ENCODE results near the gene ITIH4.

Gene ITIH4

GRCh38 chr3:52848617-52849016 is 18.1 kb upstream of the ITIH4 start:
- peak; percentile 74 for DNase-seq (ENCODE audit: low read depth)

DNA sequence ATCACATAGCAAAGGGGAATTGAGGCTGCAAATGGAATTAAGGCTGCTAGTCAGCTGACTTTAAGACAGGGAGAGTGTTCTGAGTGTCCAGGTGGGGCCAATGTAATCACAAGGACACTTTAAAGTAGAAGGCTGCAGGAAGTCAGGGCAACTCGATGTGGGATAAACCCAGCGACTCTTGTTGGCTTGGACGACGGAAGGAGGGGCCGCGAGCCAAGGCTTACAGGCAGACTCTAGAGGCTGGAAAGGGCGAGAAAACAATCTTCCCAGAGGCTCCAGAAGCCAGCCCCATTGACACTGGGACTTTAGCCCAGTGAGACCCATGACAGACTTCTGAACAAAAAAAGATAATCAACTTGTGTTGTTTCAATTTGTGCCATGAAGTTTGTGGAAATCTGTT is 17.3 kb upstream of the ITIH4 start:
- DNase-seq (ENCODE audit: low read depth): no peak

GRCh38 chr3:52847241-52847640 is 16.8 kb upstream of the ITIH4 start:
- no peak for DNase-seq (ENCODE audit: low read depth)

GRCh38 chr3:52846432-52846965 is 16.0 kb upstream of the ITIH4 start:
- DNase-seq (ENCODE audit: low read depth): no peak

DNA sequence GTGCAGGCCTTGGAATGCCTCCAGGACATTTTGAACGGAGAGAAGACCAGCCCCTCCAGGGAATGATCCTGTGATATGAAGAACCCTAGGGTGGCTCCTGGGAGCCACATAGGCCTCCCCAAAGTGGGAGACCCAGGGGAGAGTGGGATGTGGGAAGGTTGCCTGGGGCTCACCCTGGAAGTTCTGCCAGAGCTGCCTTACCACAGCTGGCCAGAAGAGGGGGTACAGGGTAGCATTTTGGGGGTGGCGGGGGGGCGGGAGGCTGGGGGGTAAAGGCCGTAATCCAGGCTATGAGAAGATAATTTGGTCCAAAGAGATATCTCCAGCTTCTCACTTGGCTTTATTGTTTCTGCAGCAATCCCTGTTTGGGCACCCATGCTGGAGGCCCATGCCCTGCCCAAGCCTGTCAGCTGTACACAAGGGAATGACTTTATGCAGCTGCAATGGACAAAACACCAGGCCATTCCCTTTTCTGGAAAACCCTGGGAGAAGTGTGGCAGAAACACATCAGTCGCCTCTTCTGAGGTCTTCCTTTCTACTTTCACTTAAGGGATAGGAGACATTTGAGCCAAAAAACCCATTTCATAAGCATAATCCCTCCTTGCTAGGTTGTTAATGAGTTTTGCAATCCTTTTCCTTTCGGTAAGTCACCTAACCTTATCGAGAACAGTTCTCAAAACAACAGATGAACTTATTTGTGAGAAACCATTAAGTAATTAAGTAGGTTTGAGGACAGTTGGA is 15.4 kb upstream of the ITIH4 start:
- no peak for DNase-seq (ENCODE audit: low read depth)

- DNase-seq (ENCODE audit: low read depth): peak; percentile 36
These were observed 14.7 kb upstream of the ITIH4 start for GRCh38 chr3:52845157-52845556.

- DNase-seq (ENCODE audit: low read depth): no peak
These were observed 14.0 kb upstream of the ITIH4 start for GRCh38 chr3:52844290-52844975.

GRCh38 chr3:52843881-52844280 is 13.4 kb upstream of the ITIH4 start:
- no peak for DNase-seq (ENCODE audit: low read depth)

GRCh38 chr3:52843108-52843865 is 12.8 kb upstream of the ITIH4 start:
- DNase-seq (ENCODE audit: low read depth): no peak

- no peak for DNase-seq (ENCODE audit: low read depth)
These were observed 12.0 kb upstream of the ITIH4 start for GRCh38 chr3:52842424-52842823.

DNA sequence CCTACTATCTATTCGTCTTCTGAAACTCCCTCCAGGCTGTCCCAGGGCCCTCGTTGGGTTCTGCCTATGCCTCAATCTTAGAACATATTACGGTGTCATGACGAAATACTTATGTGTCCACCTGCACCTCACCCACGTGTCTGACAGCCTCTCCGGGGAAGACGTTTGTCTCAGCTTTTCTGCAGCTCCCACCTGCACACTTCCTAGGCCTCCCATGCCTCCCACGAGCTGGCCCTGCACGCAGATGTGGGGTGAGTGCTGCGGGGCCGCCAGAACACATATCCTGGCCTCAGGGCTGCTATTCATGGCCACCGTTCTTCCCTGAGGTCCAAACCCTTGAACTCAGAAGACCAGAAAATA is 11.5 kb upstream of the ITIH4 start:
- DNase-seq (ENCODE audit: low read depth): no peak

DNA sequence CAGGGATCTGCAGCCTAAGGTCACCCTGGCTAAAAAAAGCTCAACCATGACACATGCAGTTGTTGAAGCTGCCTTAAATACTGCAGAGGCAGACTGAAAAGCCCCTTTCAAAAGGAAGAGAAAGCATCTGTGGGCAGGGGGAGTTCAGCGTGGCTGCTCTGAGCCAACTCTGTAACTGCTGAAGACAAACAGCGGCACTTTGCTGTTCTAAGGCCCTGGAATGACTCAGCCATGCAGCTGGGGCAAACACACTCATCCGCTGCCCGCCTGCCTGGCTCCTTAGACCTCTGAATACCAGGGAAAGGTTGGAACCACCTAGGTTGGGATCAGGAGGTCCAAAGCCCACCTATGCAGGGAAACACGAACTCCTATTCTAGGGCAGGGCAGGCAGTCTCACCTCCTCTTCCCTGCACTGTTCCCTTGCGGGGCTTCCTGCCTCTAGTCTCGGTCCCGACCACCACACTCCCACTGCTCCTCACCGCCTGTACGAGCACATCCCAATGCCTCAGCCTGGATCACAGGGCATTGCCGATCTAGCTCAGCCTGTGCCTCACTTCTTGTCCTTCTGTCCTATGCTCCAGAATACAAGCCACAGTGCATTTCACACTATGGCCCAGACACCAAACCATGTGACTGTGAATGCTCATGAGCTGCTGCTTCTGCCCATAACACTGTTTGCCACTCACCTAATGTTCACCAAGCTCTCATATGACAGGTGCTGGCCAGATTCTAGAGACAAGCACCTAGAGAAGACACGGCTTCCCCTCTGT is 10.9 kb upstream of the ITIH4 start:
- no peak for DNase-seq (ENCODE audit: low read depth)

DNA sequence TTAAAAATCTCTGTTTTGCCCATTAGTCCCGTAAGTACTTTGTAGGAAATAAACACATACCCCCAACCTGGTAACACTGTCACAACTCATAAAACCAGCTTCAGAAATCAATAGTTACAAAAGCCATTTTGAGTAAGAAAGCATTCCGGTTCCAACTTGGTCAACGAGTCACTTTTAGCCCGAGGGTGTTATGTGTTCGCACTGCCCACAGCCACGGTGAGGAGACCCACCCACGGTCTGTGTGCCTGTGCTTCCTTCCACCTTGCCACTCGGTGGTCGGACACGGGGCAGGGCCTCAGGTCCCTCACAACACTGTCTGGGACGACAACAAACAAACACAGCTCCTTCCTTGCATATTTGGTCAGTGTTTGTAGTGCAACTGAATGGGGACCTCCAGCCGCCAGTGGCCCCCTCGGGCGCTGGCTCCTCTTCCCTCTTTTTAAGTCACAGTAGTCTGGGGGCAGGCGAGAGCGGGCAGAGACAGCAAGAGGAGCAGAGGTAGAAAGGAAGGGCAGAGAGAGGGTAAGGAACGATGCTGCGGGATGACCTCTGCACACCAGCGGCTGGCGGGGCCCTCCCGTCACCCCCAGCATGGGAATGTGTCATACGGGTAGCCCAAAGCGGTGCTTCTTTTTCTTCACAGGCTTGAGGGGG is 9.5 kb upstream of the ITIH4 start:
- no peak for DNase-seq (ENCODE audit: low read depth)

GRCh38 chr3:52839268-52839575 is 8.8 kb upstream of the ITIH4 start:
- no peak for DNase-seq (ENCODE audit: low read depth)

DNA sequence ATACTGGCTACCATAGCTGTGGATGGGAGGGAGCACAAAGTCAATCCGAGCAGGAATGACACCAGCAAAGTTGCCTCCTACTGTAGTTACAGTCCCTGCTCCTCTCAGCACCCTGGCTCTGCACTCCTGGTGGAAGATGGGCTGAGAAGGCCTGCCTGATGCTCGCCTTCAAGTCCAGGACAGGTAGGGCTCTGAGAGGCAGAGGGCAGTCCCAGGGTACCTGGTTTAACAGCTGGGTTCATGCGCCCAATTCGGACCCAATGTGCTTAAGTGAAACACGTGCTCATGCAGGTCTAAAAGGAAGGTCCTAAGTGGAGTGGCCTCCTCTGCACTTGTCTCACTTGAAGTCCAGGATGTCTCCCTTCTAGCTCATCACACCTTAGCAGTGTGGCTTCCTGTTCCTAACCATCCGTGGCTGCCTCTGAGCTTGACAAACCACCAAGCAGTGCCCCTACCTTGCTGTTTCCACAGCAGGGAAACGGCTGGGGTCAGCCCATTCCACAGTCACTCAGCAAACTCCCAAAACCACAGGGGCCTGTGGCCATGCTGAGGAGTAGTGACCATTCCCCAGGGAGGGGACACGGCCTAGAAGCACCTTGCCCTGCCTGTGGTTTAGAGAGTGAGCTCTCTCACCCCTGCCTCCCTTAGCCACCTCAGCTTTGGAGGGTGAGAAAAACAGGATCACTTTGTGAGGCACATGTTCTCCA is 8.2 kb upstream of the ITIH4 start:
- DNase-seq (ENCODE audit: low read depth): no peak

DNA sequence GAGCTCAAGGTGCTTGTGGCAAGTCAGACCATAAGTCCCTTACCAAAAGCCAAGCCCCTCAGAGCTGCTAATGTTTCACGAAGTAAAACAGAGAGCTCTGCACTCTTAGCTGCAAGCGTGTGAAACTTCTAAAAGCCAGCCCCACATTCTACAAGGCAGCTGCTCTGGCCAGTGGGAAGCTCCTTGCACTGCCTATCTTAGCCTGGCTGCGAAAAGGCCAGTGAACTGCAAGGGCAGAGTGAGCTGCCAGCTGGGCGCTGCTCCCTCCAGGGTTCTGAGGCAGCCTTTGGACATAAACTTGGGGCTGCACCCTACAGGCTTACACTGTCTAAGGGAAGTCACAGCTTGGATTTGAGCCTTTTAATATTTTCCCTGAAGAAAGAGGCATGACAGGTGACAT is 6.5 kb upstream of the ITIH4 start:
- DNase-seq (ENCODE audit: low read depth): no peak

GRCh38 chr3:52836471-52836845 is 6.0 kb upstream of the ITIH4 start:
- no peak for DNase-seq (ENCODE audit: low read depth)

GRCh38 chr3:52835766-52836470 is 5.4 kb upstream of the ITIH4 start:
- DNase-seq (ENCODE audit: low read depth): no peak

GRCh38 chr3:52834871-52835501 is 4.5 kb upstream of the ITIH4 start, which contains the start of gene MUSTN1:
Gene MUSTN1, minus strand, starts transcription at chr3:52835019. Its CDS starts 71 bp downstream, at chr3:52834948.
- DNase-seq (ENCODE audit: low read depth): no peak

DNA sequence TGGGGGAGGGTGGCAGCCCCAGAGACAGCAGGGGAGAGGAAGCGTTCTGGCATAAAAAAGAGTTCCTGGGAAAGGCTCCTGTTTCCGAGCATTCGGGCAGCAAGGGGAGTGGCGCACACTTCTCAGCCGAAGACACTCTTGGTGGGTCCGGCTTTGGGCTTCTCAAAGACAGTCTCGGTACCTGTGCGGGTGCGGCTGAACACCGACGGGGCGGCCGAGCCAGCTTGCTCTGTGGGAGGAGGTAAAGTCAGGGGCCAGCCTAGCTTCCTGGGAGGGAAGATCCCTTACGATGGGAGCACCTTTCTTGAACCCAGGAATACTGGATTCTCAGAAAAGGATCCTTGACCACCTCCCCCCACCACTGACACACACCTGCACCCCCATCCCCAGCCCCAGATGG is 2.7 kb upstream of the ITIH4 start:
- no peak for DNase-seq (ENCODE audit: low read depth)
